Thyroid gland (tissue), 4 donors: ENCODE data around the gene PTGDS. TPM values are rescaled to one million over a fixed set of nuclear protein-coding genes. Genes with fewer than 3 reads are reported as not detected.

ENCODE experiments used
- DNase-seq, 2 donors: peaks; one replicate each; pipeline ENCODE4 v3.0.0-alpha.2; 2019
- H3K27ac ChIP-seq, 3 donors: fragments of 200-600 bp; sonication (generic); 1 replicate in 2 of 3; 2 replicates in 1 of 3; pipeline ENCODE4 v1.5.1; 2016 to 2019; ENCODE audit warnings: mild to moderate bottlenecking in 1 of 3, moderate library complexity in 1 of 3
- H3K27me3 ChIP-seq: fragments of 200-600 bp; sonication (generic); one replicate; pipeline ENCODE4 v1.5.1; 2019
- H3K36me3 ChIP-seq, 2 donors: fragments of 200-600 bp; sonication (generic); one replicate each; pipeline ENCODE4 v1.5.1; 2016 to 2019
- H3K4me1 ChIP-seq, 2 donors: fragments of 200-600 bp; sonication (generic); one replicate each; pipeline ENCODE4 v1.5.1; 2017 to 2019
- H3K4me3 ChIP-seq, 3 donors: fragments of 200-600 bp; sonication (generic); replicated peaks in 1 of 3; 1 replicate in 2 of 3; 2 replicates in 1 of 3; pipeline ENCODE4 v1.5.1; 2016; ENCODE audit warnings: mild to moderate bottlenecking in 1 of 3
- H3K9me3 ChIP-seq: fragments of 200-600 bp; sonication (generic); one replicate; pipeline ENCODE4 v1.5.1; 2017
- CTCF ChIP-seq, 6 experiments: fragments of 200-600 bp in 3 of 6; fragments of 450-650 bp in 3 of 6; sonication (generic) in 3 of 6; IDR thresholded peaks; one replicate each; pipeline ENCODE4 v1.5.1; 2016 to 2019; ENCODE audit warnings: antibody characterized with exemption in 6 of 6, mild to moderate bottlenecking in 2 of 6, inconsistent platforms in 1 of 6, moderate library complexity in 1 of 6
- POLR2A ChIP-seq, 2 donors: fragments of 450-650 bp; IDR thresholded peaks; one replicate each; pipeline ENCODE4 v1.6.1; 2017; ENCODE audit warnings: antibody characterized with exemption in 2 of 2, mild to moderate bottlenecking in 2 of 2, moderate library complexity in 1 of 2
- WGBS, 2 donors: methylation state at CpG; one replicate each; pipeline ENCODE4 v1.1.5; 2017; 5-methylcytosine and 5-hydroxymethylcytosine counted together
- intact Hi-C: fragments of 100-400 bp; cut with DNase I; formaldehyde crosslinking; loops from one replicate; pipeline ENCODE4 v1.15.1; 2023
- total RNA-seq, 4 donors: library from RNA; depleted of rRNA; stranded (reverse); fragments of >200 nt; gene quantifications; one replicate each; pipeline ENCODE4 v1.2.3, GENCODE V29; 2016

PTGDS gene
- total RNA-seq, 4 donors from 2014 or later, result 5.0 to 39.5 (median 33.9) TPM

- Histone ChIP-seq H3K27me3 (no peaks in the 10 kb centered on the region), H3K4me1 (peaks cover 30 to 48% of the 10 kb centered on the region in 2 donors), H3K9me3 (no peaks in the 10 kb centered on the region), H3K4me3 (peak overlapping the region; percentile 71 to 94 (median 87)), H3K36me3 (peaks cover 34 to 36% of the 10 kb centered on the region in 2 donors), H3K27ac (peak overlapping the region in 2 of 3 donors; percentile 74 to 80)
- 43 to 46% methylated on average over 5 to 19 of the region's 61 CpGs for WGBS, 2 donors
- TF ChIP-seq POLR2A (IDR thresholded peaks at IDR 0.05), result no peak
- TF ChIP-seq CTCF (IDR thresholded peaks at IDR 0.05), result no peak
- peak; percentile 40 to 42 for DNase-seq
- intact Hi-C loops, result loop anchor here (5.0 kb wide), 2 partner anchors 56 to 96 kb away; partner anchors contain the start of genes PHPT1 and TRAF2
Measured at GRCh38 chr9:136943291-136944211, 33.8 kb upstream of the PTGDS start.

DNA sequence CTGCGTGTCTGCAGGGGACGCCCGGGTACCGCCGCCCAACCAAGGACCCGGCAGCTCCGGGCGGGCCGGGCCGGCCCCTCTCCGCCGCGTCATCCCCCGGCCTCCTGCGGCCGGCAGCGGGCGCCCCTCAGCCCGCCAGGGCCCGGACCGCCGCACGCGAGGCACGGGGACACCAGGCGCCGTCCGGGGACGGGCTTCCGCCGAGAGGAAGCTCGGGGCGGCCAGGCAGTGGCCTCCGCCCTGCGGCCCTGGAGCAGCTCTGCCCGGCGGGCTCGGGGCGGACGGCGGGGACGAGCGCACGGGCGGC is 33.1 kb upstream of the PTGDS start:
- TF ChIP-seq CTCF (IDR thresholded peaks at IDR 0.05), result no peak
- no peak for TF ChIP-seq POLR2A (IDR thresholded peaks at IDR 0.05)
- peak overlapping the region; percentile 71 to 94 (median 87) for H3K4me3 ChIP-seq
- peak overlapping the region; percentile 62 to 80 (median 74) for H3K27ac ChIP-seq
- H3K9me3 ChIP-seq, result no peaks in the 10 kb centered on the region
- intact Hi-C loops, result loop anchor here (5.0 kb wide), 2 partner anchors 57 to 97 kb away; partner anchors contain the start of genes PHPT1 and TRAF2
- H3K4me1 ChIP-seq, result peaks cover 35 to 54% of the 10 kb centered on the region in 2 donors
- no peaks in the 10 kb centered on the region for H3K27me3 ChIP-seq
- H3K36me3 ChIP-seq, result peaks cover 34 to 36% of the 10 kb centered on the region in 2 donors
- 0% methylated on average over 2 to 7 of the region's 45 CpGs for WGBS, 2 donors
- DNase-seq, result no peak

- H3K9me3 ChIP-seq, result no peaks in the 10 kb centered on the region
- H3K4me1 ChIP-seq, result peaks cover 38 to 58% of the 10 kb centered on the region in 2 donors
- H3K36me3 ChIP-seq, result peaks cover 33% of the 10 kb centered on the region in 2 donors
- intact Hi-C loops, result loop anchor here (5.0 kb wide), 3 partner anchors 57 to 137 kb away; partner anchors contain the start of genes PHPT1, RABL6 and TRAF2
- WGBS, 2 donors, result 14 to 17% methylated on average over 20 to 21 of the region's 74 CpGs
- peak; percentile 40 to 79 for TF ChIP-seq POLR2A (IDR thresholded peaks at IDR 0.05)
- TF ChIP-seq CTCF (IDR thresholded peaks at IDR 0.05), result peak; percentile 80 to 99 (median 99)
- peak within 1 kb of the TSS; percentile 62 to 80 (median 74) for H3K27ac ChIP-seq
- peak; percentile 94 to 95 for DNase-seq
- H3K4me3 ChIP-seq, result peak within 1 kb of the TSS; percentile 71 to 94 (median 87)
- H3K27me3 ChIP-seq, result no peaks in the 10 kb centered on the region
Measured at GRCh38 chr9:136944519-136945332, 32.6 kb upstream of the PTGDS start, which contains the start of the genes C8G and FBXW5. TSS of gene C8G (plus strand) at chr9:136945243. CDS start at chr9:136945321, 78 bp downstream. TSS of gene FBXW5 (minus strand) at chr9:136944738. CDS start at chr9:136944083, 655 bp downstream.

DNA sequence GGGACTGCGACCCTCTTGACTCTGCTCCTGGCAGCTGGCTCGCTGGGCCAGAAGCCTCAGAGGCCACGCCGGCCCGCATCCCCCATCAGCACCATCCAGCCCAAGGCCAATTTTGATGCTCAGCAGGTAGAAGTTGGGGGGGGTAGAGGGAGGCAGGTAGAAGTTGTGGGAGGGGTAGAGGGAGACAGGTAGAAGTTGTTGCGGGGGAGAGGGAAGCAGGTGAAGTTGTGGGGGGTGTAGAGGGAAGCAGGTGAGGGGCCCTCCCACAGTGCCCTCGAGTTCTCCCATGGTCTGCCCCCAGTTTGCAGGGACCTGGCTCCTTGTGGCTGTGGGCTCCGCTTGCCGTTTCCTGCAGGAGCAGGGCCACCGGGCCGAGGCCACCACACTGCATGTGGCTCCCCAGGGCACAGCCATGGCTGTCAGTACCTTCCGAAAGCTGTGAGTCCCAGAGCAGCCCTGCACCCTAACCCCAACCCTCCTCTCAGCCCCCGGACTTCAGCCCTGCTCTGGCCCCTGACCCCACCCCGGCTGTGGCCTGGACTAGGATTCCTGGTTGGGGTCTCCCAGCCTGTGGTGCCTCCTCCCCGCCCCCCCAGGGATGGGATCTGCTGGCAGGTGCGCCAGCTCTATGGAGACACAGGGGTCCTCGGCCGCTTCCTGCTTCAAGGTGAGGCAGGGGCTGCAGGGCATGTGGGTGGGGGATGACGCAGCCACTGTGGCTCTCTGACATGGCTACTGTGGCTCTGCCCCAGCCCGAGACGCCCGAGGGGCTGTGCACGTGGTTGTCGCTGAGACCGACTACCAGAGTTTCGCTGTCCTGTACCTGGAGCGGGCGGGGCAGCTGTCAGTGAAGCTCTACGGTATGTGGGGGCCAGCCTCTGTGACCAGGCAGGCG is 31.7 kb upstream of the PTGDS start:
- TF ChIP-seq POLR2A (IDR thresholded peaks at IDR 0.05) (no peak), CTCF (IDR thresholded peaks at IDR 0.05) (no peak)
- DNase-seq, result no peak
- Histone ChIP-seq H3K4me1 (peaks cover 43 to 63% of the 10 kb centered on the region in 2 donors), H3K4me3 (no peak overlapping the region), H3K27ac (peak overlapping the region in 1 of 3 donors; percentile 24), H3K36me3 (peaks cover 24 to 25% of the 10 kb centered on the region in 2 donors), H3K27me3 (no peaks in the 10 kb centered on the region), H3K9me3 (no peaks in the 10 kb centered on the region)
- intact Hi-C loops, result loop anchor here (5.0 kb wide), 1 partner anchor 138 kb away; the partner anchor contains the start of gene RABL6
- WGBS, 2 donors, result 93 to 95% methylated on average over 9 to 21 of the region's 30 CpGs
